ENCODE data around the gene MID1.
A peak's percentile ranks its signal among the peaks of the same experiment; 100 is the strongest.

Gene MID1

GRCh38 chrX:10612215-10612614 is 8.2 kb downstream of the MID1 start:
- peak; percentile 78 for DNase-seq (ENCODE audit: low read depth)
- H3K4me3 ChIP-seq (ENCODE audit: control insufficient read depth, low read depth, low read length), result no peak overlapping the region
- TF ChIP-seq CTCF (conservative IDR thresholded peaks at IDR 0.05; ENCODE audit: control insufficient read depth, insufficient read depth, low read depth, low read length), result no peak

GRCh38 chrX:10611441-10612090 is 8.8 kb downstream of the MID1 start:
- DNase-seq (ENCODE audit: low read depth), result peak; percentile 52
- TF ChIP-seq CTCF (conservative IDR thresholded peaks at IDR 0.05; ENCODE audit: control insufficient read depth, insufficient read depth, low read depth, low read length), result no peak
- H3K4me3 ChIP-seq (ENCODE audit: control insufficient read depth, low read depth, low read length), result no peak overlapping the region

- DNase-seq (ENCODE audit: low read depth), result peak; percentile 85
- H3K4me3 ChIP-seq (ENCODE audit: control insufficient read depth, low read depth, low read length), result no peak overlapping the region
- no peak for TF ChIP-seq CTCF (conservative IDR thresholded peaks at IDR 0.05; ENCODE audit: control insufficient read depth, insufficient read depth, low read depth, low read length)
These were observed 12.3 kb downstream of the MID1 start for GRCh38 chrX:10608099-10608498.

- no peak for DNase-seq (ENCODE audit: low read depth)
- H3K4me3 ChIP-seq (ENCODE audit: control insufficient read depth, low read depth, low read length), result no peak overlapping the region
- no peak for TF ChIP-seq CTCF (conservative IDR thresholded peaks at IDR 0.05; ENCODE audit: control insufficient read depth, insufficient read depth, low read depth, low read length)
These were observed 13.2 kb downstream of the MID1 start for GRCh38 chrX:10607233-10607632.

GRCh38 chrX:10603612-10604011 is 16.8 kb downstream of the MID1 start:
- H3K4me3 ChIP-seq (ENCODE audit: control insufficient read depth, low read depth, low read length), result no peak overlapping the region
- no peak for TF ChIP-seq CTCF (conservative IDR thresholded peaks at IDR 0.05; ENCODE audit: control insufficient read depth, insufficient read depth, low read depth, low read length)
- no peak for DNase-seq (ENCODE audit: low read depth)

GRCh38 chrX:10602646-10603045 is 17.7 kb downstream of the MID1 start:
- TF ChIP-seq CTCF (conservative IDR thresholded peaks at IDR 0.05; ENCODE audit: control insufficient read depth, insufficient read depth, low read depth, low read length), result no peak
- no peak for DNase-seq (ENCODE audit: low read depth)
- H3K4me3 ChIP-seq (ENCODE audit: control insufficient read depth, low read depth, low read length), result no peak overlapping the region

GRCh38 chrX:10600479-10600878 is 19.9 kb downstream of the MID1 start:
- no peak for TF ChIP-seq CTCF (conservative IDR thresholded peaks at IDR 0.05; ENCODE audit: control insufficient read depth, insufficient read depth, low read depth, low read length)
- no peak overlapping the region for H3K4me3 ChIP-seq (ENCODE audit: control insufficient read depth, low read depth, low read length)

More at GRCh38 chrX:10600479-10600878, 19.9 kb downstream of the MID1 start:
- no peak for DNase-seq (ENCODE audit: low read depth)

Measured in fibroblast of mammary gland (primary cell).